ENCODE data around the gene FAXC.

FAXC gene

DNA sequence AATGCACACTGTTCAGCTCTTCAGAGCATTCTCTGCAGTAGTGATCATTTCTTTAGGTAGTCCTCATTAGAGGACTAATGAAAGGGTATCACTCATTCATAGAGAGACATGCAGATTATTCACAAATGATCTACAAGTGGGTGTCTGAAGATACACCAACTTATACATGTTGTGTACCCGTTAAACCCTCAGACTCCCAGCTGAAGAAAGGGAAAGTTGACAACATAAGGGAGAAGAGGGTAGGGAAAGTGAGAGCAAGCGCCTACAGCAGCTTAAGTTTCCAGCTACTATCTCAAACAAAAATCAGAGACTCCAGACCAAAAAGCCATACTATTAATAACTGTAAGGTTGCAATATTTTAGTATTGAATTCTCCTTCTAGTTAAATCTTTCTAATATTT is 37.1 kb downstream of the FAXC start:
- no peak overlapping the region for H3K4me3 Mint-ChIP-seq

GRCh38 chr6:99310553-99310952 is 38.9 kb downstream of the FAXC start:
- H3K4me3 Mint-ChIP-seq: no peak overlapping the region
- no peaks in the 10 kb centered on the region for H3K9me3 Mint-ChIP-seq
- no peak overlapping the region for H3K27ac Mint-ChIP-seq
- peaks cover 9% of the 10 kb centered on the region for H3K4me1 Mint-ChIP-seq
- TF ChIP-seq, protein P1, sequence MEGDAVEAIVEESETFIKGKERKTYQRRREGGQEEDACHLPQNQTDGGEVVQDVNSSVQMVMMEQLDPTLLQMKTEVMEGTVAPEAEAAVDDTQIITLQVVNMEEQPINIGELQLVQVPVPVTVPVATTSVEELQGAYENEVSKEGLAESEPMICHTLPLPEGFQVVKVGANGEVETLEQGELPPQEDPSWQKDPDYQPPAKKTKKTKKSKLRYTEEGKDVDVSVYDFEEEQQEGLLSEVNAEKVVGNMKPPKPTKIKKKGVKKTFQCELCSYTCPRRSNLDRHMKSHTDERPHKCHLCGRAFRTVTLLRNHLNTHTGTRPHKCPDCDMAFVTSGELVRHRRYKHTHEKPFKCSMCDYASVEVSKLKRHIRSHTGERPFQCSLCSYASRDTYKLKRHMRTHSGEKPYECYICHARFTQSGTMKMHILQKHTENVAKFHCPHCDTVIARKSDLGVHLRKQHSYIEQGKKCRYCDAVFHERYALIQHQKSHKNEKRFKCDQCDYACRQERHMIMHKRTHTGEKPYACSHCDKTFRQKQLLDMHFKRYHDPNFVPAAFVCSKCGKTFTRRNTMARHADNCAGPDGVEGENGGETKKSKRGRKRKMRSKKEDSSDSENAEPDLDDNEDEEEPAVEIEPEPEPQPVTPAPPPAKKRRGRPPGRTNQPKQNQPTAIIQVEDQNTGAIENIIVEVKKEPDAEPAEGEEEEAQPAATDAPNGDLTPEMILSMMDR (IDR thresholded peaks at IDR 0.05; ENCODE audit: unreplicated experiment in 3 of 3): no peak
- H3K36me3 Mint-ChIP-seq (ENCODE audit: low read depth): no peaks in the 10 kb centered on the region
- no peaks in the 10 kb centered on the region for H3K27me3 Mint-ChIP-seq (ENCODE audit: low read depth)

More for the DNA sequence above, 37.1 kb downstream of the FAXC start:
- H3K36me3 Mint-ChIP-seq (ENCODE audit: low read depth): no peaks in the 10 kb centered on the region
- H3K27me3 Mint-ChIP-seq (ENCODE audit: low read depth): no peaks in the 10 kb centered on the region
- no peaks in the 10 kb centered on the region for H3K9me3 Mint-ChIP-seq
- TF ChIP-seq, protein P1 (IDR thresholded peaks at IDR 0.05; ENCODE audit: unreplicated experiment in 3 of 3): no peak
- H3K4me1 Mint-ChIP-seq: no peaks in the 10 kb centered on the region
- H3K27ac Mint-ChIP-seq: no peak overlapping the region

- no peak overlapping the region for H3K27ac Mint-ChIP-seq
- H3K4me3 Mint-ChIP-seq: no peak overlapping the region
- H3K4me1 Mint-ChIP-seq: peaks cover 9% of the 10 kb centered on the region
- TF ChIP-seq, protein P1 (IDR thresholded peaks at IDR 0.05; ENCODE audit: unreplicated experiment in 3 of 3): no peak
- H3K27me3 Mint-ChIP-seq (ENCODE audit: low read depth): no peaks in the 10 kb centered on the region
- H3K9me3 Mint-ChIP-seq: no peaks in the 10 kb centered on the region
- H3K36me3 Mint-ChIP-seq (ENCODE audit: low read depth): no peaks in the 10 kb centered on the region
Observed at GRCh38 chr6:99309557-99309956, 39.9 kb downstream of the FAXC start.

DNA sequence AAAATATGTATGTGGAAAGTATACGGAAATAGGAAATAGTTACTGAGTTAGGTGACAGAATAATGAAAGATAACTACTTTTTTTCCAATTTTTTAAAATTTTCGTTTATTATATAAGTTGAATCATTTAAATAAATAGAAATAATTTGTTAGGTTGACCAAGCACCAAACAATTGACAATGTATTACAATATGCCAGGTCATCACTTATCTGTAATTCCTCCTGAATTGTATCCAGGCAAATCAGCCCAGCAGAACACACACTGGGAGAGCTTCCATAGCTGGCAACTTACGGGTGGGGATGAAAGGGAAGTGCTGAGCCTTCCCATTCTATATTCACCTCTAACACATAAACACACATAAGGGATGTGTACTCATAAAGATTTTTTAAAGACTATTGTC is 40.7 kb downstream of the FAXC start:
- Mint-ChIP-seq H3K36me3 (ENCODE audit: low read depth) (no peaks in the 10 kb centered on the region), H3K27me3 (ENCODE audit: low read depth) (no peaks in the 10 kb centered on the region), H3K9me3 (no peaks in the 10 kb centered on the region), H3K4me1 (peaks cover 9% of the 10 kb centered on the region), H3K27ac (no peak overlapping the region), H3K4me3 (no peak overlapping the region)
- TF ChIP-seq, protein P1 (IDR thresholded peaks at IDR 0.05; ENCODE audit: unreplicated experiment in 3 of 3): no peak

DNA sequence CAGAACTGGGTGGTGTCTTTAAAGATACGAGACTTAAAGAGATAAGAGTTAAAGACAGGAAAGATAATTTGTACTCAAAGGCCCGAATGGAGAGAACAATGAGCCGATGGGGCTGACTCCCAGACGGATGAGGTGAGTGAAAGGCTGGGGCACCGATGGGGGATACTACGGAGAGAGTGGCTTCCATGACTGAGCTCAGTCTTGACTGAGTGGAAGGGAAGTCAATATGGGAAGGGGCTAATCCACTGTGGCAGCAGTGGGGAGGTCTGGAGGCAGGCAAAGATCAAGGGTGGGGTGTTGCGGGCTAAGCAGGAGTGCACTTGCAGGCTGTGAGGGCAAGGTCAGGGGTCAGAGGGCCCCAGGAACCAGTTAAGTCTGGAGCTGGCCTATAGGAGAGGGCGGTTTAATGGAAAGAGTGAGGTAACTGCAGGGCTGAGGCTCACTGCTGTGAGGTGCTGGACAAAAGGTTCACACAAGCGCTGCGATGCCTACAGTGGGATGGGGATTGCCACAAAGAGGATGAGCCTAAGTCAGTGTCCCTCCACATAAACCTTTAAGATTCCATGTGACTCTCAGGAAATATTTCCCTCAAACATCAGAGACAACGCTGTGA is 42.1 kb downstream of the FAXC start:
- Mint-ChIP-seq H3K9me3 (no peaks in the 10 kb centered on the region), H3K27me3 (ENCODE audit: low read depth) (no peaks in the 10 kb centered on the region), H3K36me3 (ENCODE audit: low read depth) (no peaks in the 10 kb centered on the region), H3K4me1 (peaks cover 9% of the 10 kb centered on the region), H3K4me3 (no peak overlapping the region), H3K27ac (no peak overlapping the region)
- TF ChIP-seq, protein P1 (IDR thresholded peaks at IDR 0.05; ENCODE audit: unreplicated experiment in 3 of 3): no peak

DNA sequence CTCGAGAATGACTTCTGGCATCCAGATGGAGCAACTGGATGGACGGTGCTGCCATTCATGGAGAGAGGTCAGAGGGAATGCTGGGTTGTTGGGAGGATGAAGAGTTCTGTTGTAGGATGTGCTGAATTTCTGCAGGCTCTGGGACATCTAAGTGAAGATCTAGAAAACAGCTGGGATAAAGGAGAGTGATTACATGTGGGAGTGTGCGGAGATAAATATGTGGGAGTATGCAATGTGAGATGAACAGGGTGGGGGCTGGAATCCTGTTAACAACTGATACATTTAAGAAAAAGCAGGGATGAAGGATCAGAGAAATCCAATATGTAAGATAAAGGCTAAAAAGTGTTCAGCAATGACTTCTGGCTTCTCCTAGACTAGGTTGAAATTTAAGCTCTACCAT is 43.1 kb downstream of the FAXC start:
- Mint-ChIP-seq H3K4me1 (peaks cover 9% of the 10 kb centered on the region), H3K27ac (peak overlapping the region; percentile 1 to 23 (median 13)), H3K36me3 (ENCODE audit: low read depth) (no peaks in the 10 kb centered on the region), H3K27me3 (ENCODE audit: low read depth) (no peaks in the 10 kb centered on the region), H3K9me3 (no peaks in the 10 kb centered on the region), H3K4me3 (no peak overlapping the region)
- TF ChIP-seq, protein P1 (IDR thresholded peaks at IDR 0.05; ENCODE audit: unreplicated experiment in 3 of 3): no peak
